ENCODE data around the gene MTPN.

The MTPN gene

GRCh38 chr7:135877805-135878204, 99.4 kb downstream of the MTPN start:
- no peak for DNase-seq
